Stimulated activated naive CD8-positive, alpha-beta T cell treated with anti-CD3 and anti-CD28 coated beads, Interleukin-15, amount 100 ng/mL, for 72 hours (primary cell): Measurements from ENCODE around the gene CEACAM8.
"Not testable (repeated sequence)": the region's sequence is repeated elsewhere in the genome, so short reads cannot be mapped to it uniquely, and the experiment has no call there.

Experiments
- ATAC-seq: fragments of 150-1000 bp; cut with Tn5 transposase; 2 replicates; pipeline ENCODE4 v1.10.0; 2021; ENCODE audit warnings: mild to moderate bottlenecking, moderate library complexity
- DNase-seq, 2 donors: peaks; one replicate each; pipeline ENCODE4 v3.0.0; 2021 to 2022
- H3K27ac Mint-ChIP-seq, 2 donors: one replicate each; pipeline ENCODE4 v1.8.0; 2022; ENCODE audit warnings: mild to moderate bottlenecking in 2 of 2, mixed read lengths in 2 of 2, moderate library complexity in 2 of 2
- H3K27me3 Mint-ChIP-seq: one replicate; pipeline ENCODE4 v1.8.0; 2022; ENCODE audit warnings: mixed read lengths
- H3K4me1 Mint-ChIP-seq: one replicate; pipeline ENCODE4 v1.8.0; 2022; ENCODE audit warnings: mild to moderate bottlenecking, mixed read lengths
- H3K4me3 Mint-ChIP-seq, 2 donors: one replicate each; pipeline ENCODE4 v1.8.0; 2022; ENCODE audit warnings: mild to moderate bottlenecking in 2 of 2, mixed read lengths in 2 of 2, moderate library complexity in 1 of 2
- H3K9me3 Mint-ChIP-seq, 2 donors: one replicate each; pipeline ENCODE4 v1.8.0; 2022; ENCODE audit warnings: mixed read lengths in 2 of 2

CEACAM8 gene

GRCh38 chr19:42538841-42539709 is 55.6 kb downstream of the CEACAM8 start:
- peaks cover 8% of the 10 kb centered on the region for H3K27me3 Mint-ChIP-seq
- ATAC-seq (no peak), DNase-seq (no peak)
- H3K27ac Mint-ChIP-seq = no peak overlapping the region
- no peaks in the 10 kb centered on the region for H3K4me1 Mint-ChIP-seq
- no peaks in the 10 kb centered on the region for H3K9me3 Mint-ChIP-seq
- H3K4me3 Mint-ChIP-seq = no peak overlapping the region

- not testable (repeated sequence) for H3K4me3 Mint-ChIP-seq, H3K4me1 Mint-ChIP-seq, H3K27me3 Mint-ChIP-seq, DNase-seq, ATAC-seq, H3K27ac Mint-ChIP-seq, H3K9me3 Mint-ChIP-seq
Measured at GRCh38 chr19:42535276-42535675, 59.4 kb downstream of the CEACAM8 start.

- Mint-ChIP-seq H3K9me3 (no peaks in the 10 kb centered on the region), H3K4me1 (peaks cover 7% of the 10 kb centered on the region), H3K27me3 (peaks cover 8% of the 10 kb centered on the region), H3K4me3 (no peak overlapping the region), H3K27ac (no peak overlapping the region)
- ATAC-seq = no peak
- DNase-seq = no peak
Measured at GRCh38 chr19:42534391-42534790, 60.3 kb downstream of the CEACAM8 start.

- Mint-ChIP-seq H3K4me1 (peaks cover 22% of the 10 kb centered on the region), H3K27ac (no peak overlapping the region), H3K4me3 (no peak overlapping the region), H3K27me3 (no peaks in the 10 kb centered on the region), H3K9me3 (no peaks in the 10 kb centered on the region)
- DNase-seq (no peak), ATAC-seq (no peak)
Measured at GRCh38 chr19:42532891-42533290, 61.8 kb downstream of the CEACAM8 start.

GRCh38 chr19:42531313-42531712 is 63.4 kb downstream of the CEACAM8 start:
- ATAC-seq (no peak), DNase-seq (no peak)
- peak overlapping the region in 1 of 2 donors; percentile 28 for H3K27ac Mint-ChIP-seq
- H3K27me3 Mint-ChIP-seq = no peaks in the 10 kb centered on the region
- H3K4me1 Mint-ChIP-seq = peaks cover 33% of the 10 kb centered on the region
- no peaks in the 10 kb centered on the region for H3K9me3 Mint-ChIP-seq
- H3K4me3 Mint-ChIP-seq = no peak overlapping the region
